Mesenteric fat pad (tissue), 1 donor: ENCODE data around the gene DYRK1A. TPM values are rescaled to one million over a fixed set of nuclear protein-coding genes. Genes with fewer than 3 reads are reported as not detected.
A peak's percentile ranks its signal among the peaks of the same experiment; 100 is the strongest.

Source experiments
- DNase-seq: peaks from one replicate; pipeline ENCODE4 v3.0.0-alpha.2; 2020; ENCODE audit warnings: low spot score
- total RNA-seq: library from RNA; stranded (reverse); fragmentation: NEBNext Ultra II Directional; extraction: Animal tissue kit (Norgen Biotek cat#: 25700); gene quantifications from one replicate; pipeline ENCODE4 v1.2.1, GENCODE V29; 2021
- donor health status: DM: yes; HTN: yes; CAD: no.

DYRK1A gene
- total RNA-seq, 1 donor from 2014 or later: 48.8 TPM

DNA sequence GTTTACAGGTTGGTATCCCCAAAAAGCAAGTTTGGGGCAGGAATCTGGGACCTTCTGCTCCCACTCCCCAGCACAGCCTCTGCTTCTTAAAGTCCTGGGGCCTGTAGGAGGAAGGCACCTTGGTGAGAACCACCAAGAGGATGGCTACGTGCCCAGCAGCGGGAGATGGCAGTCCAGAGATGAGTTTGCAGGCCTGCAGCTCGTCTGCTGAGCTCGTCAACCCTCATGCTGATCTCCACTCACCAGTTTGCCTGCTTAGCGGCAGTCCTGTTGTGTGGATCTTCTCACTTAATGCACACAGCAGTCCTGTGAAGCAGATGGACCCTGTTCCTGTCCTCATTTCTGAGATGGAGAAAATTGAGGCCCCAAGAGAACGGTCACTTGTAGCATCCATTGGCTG is 160.5 kb downstream of the DYRK1A start:
- DNase-seq: no peak

DNA sequence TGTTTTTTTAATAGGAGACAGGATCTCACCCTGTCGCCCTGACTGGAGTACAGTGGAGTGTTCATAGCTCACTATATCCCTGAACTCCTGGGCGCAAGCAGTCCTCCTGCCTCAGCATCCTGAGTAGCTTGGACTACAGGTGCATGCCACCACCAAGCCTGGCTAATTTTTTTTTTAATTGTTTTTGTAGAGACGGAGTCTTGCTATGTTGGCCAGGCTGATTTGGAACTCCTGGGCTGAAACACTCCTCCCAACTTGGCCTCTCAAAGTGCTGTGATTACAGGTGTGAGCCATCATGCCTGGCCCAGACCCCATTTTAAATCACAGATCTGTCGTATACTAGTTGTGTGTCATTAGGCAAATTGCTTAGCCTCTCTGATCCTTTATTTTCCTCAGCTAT is 161.1 kb downstream of the DYRK1A start:
- no peak for DNase-seq

DNA sequence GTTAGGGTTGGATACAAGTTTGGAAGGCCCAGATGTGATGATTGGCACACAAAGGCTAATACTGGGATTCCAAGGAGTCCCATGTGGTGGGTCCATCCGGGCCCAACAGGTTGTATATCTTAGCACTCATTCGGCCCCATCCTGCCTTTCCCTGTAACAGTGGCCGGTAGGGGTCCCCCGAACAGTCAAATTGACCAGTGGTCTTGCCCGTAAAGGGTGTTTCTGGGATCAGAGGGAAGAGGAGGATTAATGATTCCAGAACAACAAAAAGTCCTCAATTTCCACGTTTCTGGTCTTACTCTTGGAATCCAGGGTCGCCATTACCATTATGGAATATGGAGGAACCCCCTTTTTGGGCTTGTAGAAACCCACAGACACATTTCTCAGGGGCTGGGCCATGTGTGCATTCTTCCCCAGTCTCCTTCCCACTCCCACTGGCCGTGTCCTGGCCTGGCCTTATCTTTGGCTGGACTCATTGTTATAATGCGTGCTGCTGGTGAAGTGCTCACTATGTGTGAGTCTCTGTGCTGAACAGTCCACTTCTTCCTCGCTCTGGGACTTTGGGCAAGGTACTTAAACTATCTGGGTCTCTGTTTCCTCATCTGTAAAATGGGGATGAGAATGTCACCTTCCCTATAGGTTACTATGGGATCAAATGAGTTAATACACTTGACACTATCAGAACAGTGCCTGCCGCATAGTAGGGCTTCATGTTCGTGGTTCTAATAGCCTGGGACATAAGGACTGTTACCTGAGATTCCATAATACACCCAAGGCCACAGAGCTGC is 161.8 kb downstream of the DYRK1A start:
- DNase-seq: no peak

DNA sequence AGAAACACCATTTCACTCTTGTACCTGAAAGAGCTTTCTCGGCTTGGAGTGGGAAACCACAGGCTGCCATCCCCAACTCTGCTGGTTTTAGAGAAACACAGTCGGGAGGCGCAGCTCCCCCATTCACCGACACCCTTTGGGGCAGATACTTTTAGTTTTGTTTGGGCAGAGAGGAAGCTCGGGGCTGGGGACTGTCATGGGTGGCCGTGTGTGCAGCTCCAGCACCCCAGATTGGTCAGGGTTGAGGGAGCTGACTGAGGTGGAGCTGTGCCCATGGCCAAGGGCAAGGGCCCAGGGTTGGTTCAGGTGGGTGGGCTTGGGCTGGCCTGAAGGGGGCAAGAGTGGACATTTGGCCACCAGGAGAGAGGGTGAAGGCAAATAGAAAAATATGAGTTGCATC is 163.1 kb downstream of the DYRK1A start:
- peak; percentile 53 for DNase-seq

DNA sequence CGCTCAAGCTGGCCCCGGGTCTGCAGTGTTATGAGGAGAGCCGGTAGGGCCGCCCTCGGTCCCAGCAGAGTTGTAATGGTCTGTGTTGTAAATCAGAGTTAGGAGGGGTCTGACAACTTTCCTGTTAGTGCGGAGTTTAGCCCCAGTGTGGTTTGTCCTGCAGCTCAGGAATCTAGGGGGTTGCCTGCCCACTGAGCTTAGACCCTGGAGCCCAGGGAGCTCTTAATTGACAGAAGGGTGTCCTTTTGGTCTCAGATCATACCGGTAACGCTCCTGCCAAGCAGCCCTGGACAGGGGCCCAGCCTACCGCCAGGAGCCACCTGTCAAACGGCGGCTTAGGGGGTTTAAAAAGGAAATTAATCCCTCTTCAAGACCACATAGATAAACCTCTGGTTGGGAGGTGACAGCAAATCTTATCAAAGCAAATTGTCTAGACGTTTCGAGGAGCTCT is 164.4 kb downstream of the DYRK1A start:
- peak; percentile 71 for DNase-seq

DNA sequence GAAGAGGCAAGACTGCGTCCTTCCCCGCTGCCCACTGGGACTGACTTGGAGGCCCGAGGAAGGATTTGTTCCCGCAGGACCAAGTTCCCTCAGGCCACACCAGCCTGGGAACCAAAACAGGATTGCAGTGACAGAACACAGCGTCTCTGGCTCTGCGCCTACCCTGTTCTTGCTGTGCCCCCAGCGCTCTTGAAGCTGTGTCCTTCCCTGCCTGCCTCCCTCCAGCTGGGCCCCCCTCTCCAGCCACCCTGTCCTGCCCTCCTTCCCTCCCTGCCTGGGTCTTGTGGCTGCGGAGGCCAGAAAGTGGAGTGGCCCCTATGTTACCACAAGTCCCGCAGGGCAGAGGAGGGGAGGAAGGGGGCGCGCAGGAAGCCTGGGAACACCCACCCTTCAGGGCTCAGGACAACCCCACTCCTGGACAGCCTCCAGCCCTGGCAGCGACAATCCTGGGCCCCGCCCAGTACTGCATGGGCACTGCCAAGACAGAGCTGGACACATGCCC is 164.9 kb downstream of the DYRK1A start:
- DNase-seq: peak; percentile 89

DNA sequence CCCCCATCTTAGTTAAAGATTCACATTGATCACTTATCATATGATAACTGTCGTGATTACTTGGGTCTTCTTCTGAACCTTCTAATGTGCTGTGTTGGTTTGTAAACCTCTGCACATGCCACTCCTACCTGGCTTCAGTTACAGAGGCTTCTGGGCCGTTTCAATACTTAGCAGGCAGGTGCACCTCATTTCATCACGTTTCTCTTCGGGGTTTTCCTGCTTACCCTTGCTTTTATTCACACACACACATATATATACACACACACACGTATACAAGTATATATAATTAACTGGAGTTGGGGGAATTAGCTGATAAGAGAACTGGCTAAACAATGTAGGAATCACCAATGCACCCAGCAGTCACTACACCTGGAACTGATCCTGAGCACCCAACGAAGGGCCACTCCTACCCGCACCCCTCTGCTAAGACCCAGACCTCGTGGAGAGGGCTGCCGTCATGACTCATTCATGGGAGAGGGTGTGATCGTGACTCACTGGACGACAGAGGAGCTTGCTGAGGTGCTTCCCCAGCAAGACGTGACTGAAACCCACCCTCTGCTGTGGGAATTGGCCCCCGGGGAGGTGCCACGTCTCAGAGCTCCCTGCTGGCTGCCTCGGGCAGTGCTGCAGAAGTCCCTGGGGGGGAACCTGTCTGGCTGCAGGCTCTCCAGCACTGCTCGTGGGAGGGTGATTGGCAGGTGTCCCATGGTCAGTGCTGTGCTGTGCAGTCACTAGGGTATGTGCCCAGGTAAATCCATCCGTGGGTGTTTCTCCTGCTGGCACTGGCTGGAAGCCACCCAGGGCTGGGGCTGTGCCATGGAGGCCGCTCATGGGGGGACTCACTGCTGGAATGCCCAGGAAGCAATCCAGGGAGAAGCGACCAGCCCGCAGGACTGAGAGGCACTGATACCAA is 166.6 kb downstream of the DYRK1A start:
- DNase-seq: peak; percentile 55

DNA sequence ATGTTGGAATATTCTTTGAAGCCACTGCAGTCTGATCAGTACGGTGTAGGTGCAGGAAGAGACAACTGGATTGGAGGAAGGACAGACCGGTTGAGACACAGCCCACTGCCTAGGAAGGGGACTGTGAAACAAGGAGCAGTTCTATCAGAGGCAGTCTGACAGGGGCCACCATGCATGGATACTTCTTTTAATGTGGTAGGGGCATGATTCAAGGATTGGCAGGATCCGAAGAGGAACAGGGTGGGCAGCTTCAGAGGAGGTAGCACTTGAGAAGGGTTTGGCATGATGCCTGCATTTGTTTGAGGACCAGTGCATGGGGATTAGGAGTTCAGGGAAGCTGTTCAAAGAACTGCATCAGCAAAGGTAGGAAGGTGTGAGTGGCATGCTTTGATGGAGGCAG is 167.9 kb downstream of the DYRK1A start:
- peak; percentile 14 for DNase-seq

DNA sequence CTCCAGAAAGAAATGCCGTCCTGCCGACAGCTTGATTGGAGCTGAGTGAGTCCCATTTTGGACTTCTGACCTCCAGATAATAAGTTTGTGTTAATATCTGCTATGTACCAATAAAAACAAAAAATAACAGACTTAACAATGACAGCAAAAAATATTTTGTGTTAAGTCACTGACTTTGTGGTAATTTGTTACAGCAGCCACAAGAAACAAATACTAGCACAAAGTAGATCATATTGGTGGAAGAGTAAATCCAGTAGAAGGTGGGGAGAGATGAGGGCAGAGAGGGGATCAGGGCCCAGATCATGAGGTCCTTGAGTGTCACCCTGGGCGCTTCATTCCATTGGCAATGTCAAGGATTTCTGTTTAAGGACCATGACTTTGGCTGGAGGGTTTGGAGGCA is 168.6 kb downstream of the DYRK1A start:
- peak; percentile 16 for DNase-seq

DNA sequence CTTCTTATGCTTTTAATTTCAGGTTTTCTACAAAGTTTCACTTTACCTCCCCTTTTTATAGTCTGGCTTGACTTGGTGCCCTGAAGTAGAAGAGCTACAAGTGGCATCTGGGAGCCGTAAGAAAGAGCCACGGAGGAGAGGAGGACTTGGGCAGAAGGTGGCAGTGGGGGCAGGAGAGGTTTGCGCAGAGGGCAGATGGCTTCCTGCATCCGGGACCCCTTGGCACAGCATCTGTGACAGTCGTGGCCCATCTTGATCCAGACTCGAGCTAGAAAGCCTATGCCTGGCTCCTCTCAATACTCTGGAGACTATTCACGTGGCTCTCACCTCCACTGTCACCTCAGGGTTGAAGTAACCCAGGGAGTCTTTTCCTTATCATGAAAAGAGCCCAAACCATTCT is 169.1 kb downstream of the DYRK1A start:
- peak; percentile 49 for DNase-seq

DNA sequence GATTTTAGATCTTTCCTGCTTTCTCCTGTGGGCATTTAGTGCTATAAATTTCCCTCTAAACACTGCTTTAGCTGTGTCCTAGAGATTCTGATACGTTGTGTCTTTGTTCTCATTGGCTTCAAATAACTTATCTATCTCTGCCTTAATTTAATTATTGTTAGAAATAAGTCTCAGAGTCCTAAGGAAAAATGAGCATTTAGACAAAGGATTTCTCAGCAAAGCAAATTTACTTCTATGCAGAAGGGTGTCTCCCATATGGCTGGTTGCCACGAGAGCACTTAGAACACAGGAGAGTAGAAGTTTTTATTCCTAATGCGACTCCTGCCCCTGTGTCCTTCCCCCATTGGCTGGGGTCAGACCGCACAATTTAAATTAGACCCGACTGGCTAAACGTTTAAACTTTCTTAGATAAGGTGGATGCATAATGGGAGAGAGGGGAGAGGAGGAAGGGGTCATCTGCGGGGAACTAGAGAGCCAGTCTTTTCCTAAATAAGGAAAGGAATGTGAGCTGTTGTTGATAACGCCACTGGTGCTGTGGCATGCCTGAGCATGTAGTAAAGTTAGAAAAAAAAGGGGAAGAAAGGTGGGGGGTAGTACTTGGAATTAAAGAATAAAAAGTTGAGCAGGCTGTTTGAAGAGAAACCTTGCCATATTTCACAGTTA is 170.2 kb downstream of the DYRK1A start:
- DNase-seq: peak; percentile 16

DNA sequence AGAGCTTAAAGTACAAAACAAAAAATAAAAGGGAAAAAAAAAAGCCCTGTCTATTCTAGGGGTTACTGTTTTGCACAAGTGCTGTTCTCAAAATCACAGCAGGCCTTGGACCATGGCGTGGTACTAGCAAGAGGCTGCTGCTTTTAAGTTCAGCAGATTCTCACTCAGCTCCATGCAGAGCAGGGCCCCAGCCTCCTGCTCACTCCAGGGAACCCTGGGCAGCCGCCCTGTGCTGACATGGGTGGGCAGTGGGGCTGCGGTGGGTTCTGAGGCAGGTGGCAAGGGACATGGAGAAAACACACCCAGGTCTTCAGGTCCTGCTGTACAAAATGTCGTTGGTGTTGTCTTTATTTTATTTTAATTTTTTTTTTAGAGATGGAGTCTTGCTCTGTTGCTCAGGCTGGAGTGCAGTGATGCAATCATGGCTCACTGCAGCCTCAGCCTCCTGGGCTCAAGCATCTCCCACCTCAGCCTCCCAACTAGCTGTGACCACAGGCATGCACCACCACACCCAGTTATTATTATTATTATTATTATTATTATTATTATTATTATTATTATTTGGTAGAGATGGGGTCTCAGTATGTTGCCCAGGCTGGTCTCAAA is 170.9 kb downstream of the DYRK1A start:
- peak; percentile 72 for DNase-seq

DNA sequence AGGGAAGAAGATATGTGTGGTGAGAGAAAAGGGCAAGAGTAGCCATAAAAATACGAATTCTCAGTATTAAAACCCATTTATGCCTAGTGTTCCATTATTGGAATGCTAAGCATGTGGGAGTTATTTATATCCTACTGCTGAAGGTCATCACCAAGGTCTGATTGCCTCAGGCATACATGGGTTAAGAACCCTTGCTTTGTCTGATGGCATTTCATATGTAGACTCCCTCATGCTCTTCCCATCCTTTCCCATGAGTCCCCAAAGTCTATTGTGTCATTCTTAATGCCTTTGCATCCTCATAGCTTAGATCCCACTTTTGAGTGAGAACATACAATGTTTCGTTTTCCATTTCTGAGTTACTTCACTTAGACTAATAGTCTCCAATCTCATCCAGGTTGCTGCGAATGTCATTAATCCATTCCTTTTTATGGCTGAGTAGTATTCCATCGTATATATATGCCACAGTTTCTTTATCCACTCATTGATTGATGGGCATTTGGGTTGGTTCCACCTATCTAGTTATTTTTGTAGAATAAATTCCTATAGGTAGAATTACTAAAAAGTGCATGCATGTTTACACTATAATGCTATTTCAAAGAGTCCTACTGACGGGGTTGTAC is 172.5 kb downstream of the DYRK1A start:
- no peak for DNase-seq

DNA sequence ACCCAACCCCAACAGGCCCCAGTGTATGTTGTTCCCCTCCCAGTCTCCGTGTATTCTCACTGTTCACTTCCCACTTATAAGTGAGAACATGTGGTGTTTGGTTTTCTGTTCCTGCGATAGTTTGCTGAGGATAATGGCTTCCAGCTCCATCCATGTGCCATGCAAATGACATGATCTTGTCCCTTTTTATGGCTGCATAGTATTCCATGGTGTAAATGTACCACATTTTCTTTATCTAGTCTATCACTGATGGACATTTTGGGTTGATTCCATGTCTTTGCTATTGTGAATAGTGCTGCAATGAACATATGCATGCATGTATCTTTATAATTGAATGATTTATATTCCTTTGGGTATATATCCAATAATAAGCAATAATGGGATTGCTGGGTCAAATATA is 174.6 kb downstream of the DYRK1A start:
- DNase-seq: peak; percentile 30

DNA sequence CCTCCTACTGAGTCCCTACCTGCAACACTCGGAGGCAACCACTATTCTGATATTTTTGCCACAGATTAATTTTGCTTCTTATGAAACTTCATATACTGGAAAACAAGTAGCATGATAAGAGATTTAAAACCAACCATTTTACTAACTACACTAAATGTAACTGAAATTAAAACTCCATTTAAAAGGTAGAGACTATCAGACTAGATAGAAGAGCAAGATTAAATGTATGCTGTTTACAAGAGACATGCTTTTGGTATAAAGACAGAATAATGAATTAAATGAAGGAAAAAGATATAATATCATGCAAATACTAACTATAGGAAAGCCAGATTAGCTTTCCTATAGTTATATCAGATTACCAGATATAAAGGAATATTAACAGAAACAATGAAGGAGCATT is 175.9 kb downstream of the DYRK1A start:
- DNase-seq: no peak

DNA sequence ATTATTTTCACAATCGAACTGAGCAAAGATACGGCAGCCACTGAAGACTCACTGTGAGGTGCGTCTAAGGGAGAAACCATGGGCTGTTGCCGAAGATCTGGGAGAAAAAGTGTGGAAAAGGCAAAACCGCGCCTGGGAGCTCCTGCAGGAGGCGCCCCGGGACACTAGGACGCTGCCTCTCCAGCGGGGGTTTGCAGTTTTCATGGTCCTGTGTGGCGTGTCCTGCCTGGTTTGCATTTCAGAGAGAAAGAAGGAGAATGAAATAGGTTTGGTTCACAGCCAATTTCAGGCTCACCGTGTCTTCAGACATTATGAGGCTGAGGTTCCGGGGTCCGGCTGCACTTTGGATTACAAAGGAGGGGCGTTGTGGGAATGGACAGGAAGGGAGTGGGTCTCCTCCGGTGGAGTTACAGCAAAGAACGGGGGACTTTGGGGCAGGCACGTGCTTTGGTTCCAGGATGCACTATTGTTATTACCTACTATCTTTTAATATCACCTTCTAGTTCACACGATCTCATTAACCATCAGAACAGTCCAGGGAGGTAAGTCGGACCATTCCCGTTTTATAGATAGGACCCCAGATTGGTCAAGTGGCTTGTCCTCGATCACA is 179.8 kb downstream of the DYRK1A start:
- DNase-seq: peak; percentile 65

DNA sequence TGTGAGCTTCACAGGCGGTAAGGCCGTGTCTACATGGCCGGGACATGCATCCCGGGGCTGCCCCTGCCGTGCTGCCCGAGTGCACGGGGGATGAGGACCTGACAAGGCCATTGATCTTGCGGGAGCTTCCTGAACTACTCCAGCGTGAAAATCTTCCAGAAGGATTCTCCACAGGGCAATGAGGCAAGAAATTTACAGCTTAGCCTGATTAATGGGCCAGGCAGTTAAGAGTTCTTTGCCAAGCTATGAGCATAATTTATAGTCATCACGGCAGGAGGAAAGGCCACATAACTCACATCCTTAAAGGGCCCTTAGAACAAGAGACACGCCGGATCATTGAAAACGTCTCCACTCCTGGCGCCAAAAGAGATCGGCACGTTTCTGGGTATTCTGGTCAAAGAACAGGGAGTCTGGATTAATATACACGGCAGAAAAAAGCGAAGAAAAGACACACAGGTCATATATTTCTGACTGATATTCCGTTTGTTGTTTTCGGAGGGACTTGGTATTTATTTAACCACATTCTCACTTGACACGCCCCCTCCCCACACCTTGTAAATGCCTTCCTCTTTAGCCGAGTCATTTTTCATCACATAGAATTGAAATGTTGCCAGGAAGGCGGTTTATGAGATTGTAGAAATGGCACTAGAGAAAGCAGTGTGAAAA is 180.5 kb downstream of the DYRK1A start:
- DNase-seq: peak; percentile 64

DNA sequence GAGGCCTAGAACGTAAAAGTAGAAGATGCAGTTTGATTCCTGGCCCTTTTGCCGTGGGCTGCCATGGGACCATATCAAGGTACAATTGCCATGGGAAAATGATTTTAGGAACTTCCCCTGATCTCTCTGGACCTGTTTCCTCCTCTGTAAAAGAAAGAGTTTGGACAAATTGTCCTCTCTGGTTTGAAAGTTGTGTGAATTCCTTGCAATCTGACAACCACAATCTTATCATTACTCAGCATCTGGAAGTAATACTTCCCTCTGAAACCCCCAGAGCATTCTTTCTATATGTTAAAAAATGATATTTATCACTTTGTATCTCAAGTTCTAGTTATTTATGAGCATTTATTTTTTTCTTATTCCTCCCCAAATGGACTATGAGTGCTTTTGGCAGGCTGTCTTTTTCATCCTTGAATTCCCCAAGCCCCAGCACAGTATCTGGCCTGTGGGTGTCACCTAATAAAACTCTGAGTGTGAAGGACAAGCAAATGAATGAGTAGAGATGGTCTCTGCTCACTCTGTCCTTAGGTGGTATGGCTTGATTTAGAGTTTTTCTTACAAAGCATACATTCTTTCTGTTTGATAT is 181.1 kb downstream of the DYRK1A start:
- DNase-seq: peak; percentile 5

DNA sequence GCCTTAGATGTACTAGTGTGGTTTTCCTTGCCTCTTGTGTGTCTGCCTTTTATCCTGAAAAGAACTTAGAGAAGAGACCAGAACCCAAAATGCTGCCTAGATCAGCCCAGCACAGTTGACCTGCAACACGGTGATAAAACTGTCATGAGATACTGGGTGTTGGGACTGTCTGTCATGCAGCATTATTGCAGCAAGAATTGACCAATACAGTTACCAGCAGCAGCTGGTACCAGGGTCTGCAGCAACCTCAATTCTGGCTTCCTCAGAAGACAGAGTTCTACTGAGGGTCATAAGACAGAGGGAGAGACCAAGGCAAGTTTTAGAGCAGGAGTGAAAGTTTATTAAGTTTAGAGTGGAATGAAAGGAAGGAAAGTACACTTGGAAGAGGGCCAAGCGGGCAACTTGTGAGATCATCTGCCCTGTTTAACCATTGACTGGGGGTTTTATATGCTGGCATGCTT is 182.0 kb downstream of the DYRK1A start:
- DNase-seq: peak; percentile 39
